ENCODE measurements around the gene PLEKHH3.
"Not testable (repeated sequence)": the region's sequence is repeated elsewhere in the genome, so short reads cannot be mapped to it uniquely, and the experiment has no call there.

PLEKHH3 gene

GRCh38 chr17:42647778-42648177 lies 29.0 kb downstream of the PLEKHH3 start:
- Histone ChIP-seq H3K9ac (ENCODE audit: low read depth, low read length) (no peak overlapping the region), H3K9me3 (replicated peaks; ENCODE audit: low read length) (no peaks in the 10 kb centered on the region), H3K27me3 (ENCODE audit: control insufficient read depth, insufficient read depth, low read length) (peaks cover 20% of the 10 kb centered on the region), H3K36me3 (ENCODE audit: insufficient read depth, low read length) (no peaks in the 10 kb centered on the region), H3K4me2 (ENCODE audit: low read length) (no peak overlapping the region), H3K4me1 (ENCODE audit: control insufficient read depth, insufficient read depth, low read length) (no peaks in the 10 kb centered on the region), H3K4me3 (ENCODE audit: low read length) (no peak overlapping the region)

- no peaks in the 10 kb centered on the region for H3K9me3 ChIP-seq (replicated peaks; ENCODE audit: low read length)
- no peaks in the 10 kb centered on the region for H3K4me1 ChIP-seq (ENCODE audit: control insufficient read depth, insufficient read depth, low read length)
- H3K4me3 ChIP-seq (ENCODE audit: low read length) = no peak overlapping the region
- no peaks in the 10 kb centered on the region for H3K36me3 ChIP-seq (ENCODE audit: insufficient read depth, low read length)
- H3K27me3 ChIP-seq (ENCODE audit: control insufficient read depth, insufficient read depth, low read length) = peaks cover 24% of the 10 kb centered on the region
- H3K4me2 ChIP-seq (ENCODE audit: low read length) = no peak overlapping the region
- H3K9ac ChIP-seq (ENCODE audit: low read depth, low read length) = no peak overlapping the region
Observed at GRCh38 chr17:42642336-42642735, 34.5 kb downstream of the PLEKHH3 start.

GRCh38 chr17:42640121-42640520 lies 36.7 kb downstream of the PLEKHH3 start:
- H3K27me3 ChIP-seq (ENCODE audit: control insufficient read depth, insufficient read depth, low read length) = peaks cover 27% of the 10 kb centered on the region
- H3K9ac ChIP-seq (ENCODE audit: low read depth, low read length) = no peak overlapping the region
- H3K4me1 ChIP-seq (ENCODE audit: control insufficient read depth, insufficient read depth, low read length) = no peaks in the 10 kb centered on the region
- H3K9me3 ChIP-seq (replicated peaks; ENCODE audit: low read length) = no peaks in the 10 kb centered on the region
- no peak overlapping the region for H3K4me2 ChIP-seq (ENCODE audit: low read length)
- H3K36me3 ChIP-seq (ENCODE audit: insufficient read depth, low read length) = no peaks in the 10 kb centered on the region
- no peak overlapping the region for H3K4me3 ChIP-seq (ENCODE audit: low read length)

- H3K27me3 ChIP-seq (ENCODE audit: control insufficient read depth, insufficient read depth, low read length) = peaks cover 27% of the 10 kb centered on the region
- no peaks in the 10 kb centered on the region for H3K4me1 ChIP-seq (ENCODE audit: control insufficient read depth, insufficient read depth, low read length)
- H3K36me3 ChIP-seq (ENCODE audit: insufficient read depth, low read length) = no peaks in the 10 kb centered on the region
- no peak overlapping the region for H3K4me2 ChIP-seq (ENCODE audit: low read length)
- H3K9me3 ChIP-seq (replicated peaks; ENCODE audit: low read length) = no peaks in the 10 kb centered on the region
- H3K4me3 ChIP-seq (ENCODE audit: low read length) = no peak overlapping the region
- H3K9ac ChIP-seq (ENCODE audit: low read depth, low read length) = no peak overlapping the region
Observed at GRCh38 chr17:42639525-42640113, 37.2 kb downstream of the PLEKHH3 start.

- H3K9ac ChIP-seq (ENCODE audit: low read depth, low read length) = no peak overlapping the region
- H3K27me3 ChIP-seq (ENCODE audit: control insufficient read depth, insufficient read depth, low read length) = peaks cover 8% of the 10 kb centered on the region
- no peaks in the 10 kb centered on the region for H3K4me1 ChIP-seq (ENCODE audit: control insufficient read depth, insufficient read depth, low read length)
- no peak overlapping the region for H3K4me3 ChIP-seq (ENCODE audit: low read length)
- no peaks in the 10 kb centered on the region for H3K36me3 ChIP-seq (ENCODE audit: insufficient read depth, low read length)
- no peaks in the 10 kb centered on the region for H3K9me3 ChIP-seq (replicated peaks; ENCODE audit: low read length)
- H3K4me2 ChIP-seq (ENCODE audit: low read length) = no peak overlapping the region
Observed at GRCh38 chr17:42632949-42633444, 43.8 kb downstream of the PLEKHH3 start.

- no peak overlapping the region for H3K9ac ChIP-seq (ENCODE audit: low read depth, low read length)
- H3K36me3 ChIP-seq (ENCODE audit: insufficient read depth, low read length) = no peaks in the 10 kb centered on the region
- no peaks in the 10 kb centered on the region for H3K9me3 ChIP-seq (replicated peaks; ENCODE audit: low read length)
- no peak overlapping the region for H3K4me3 ChIP-seq (ENCODE audit: low read length)
- H3K4me1 ChIP-seq (ENCODE audit: control insufficient read depth, insufficient read depth, low read length) = peaks cover under 1% of the 10 kb centered on the region
- H3K27me3 ChIP-seq (ENCODE audit: control insufficient read depth, insufficient read depth, low read length) = no peaks in the 10 kb centered on the region
- H3K4me2 ChIP-seq (ENCODE audit: low read length) = no peak overlapping the region
Observed at GRCh38 chr17:42629411-42630009, 47.3 kb downstream of the PLEKHH3 start.

GRCh38 chr17:42627032-42627764 lies 49.6 kb downstream of the PLEKHH3 start:
- not testable (repeated sequence) for H3K27me3 ChIP-seq (ENCODE audit: control insufficient read depth, insufficient read depth, low read length); H3K4me3 ChIP-seq (ENCODE audit: low read length); H3K9me3 ChIP-seq (replicated peaks; ENCODE audit: low read length); H3K36me3 ChIP-seq (ENCODE audit: insufficient read depth, low read length); H3K4me1 ChIP-seq (ENCODE audit: control insufficient read depth, insufficient read depth, low read length); H3K9ac ChIP-seq (ENCODE audit: low read depth, low read length); H3K4me2 ChIP-seq (ENCODE audit: low read length)

GRCh38 chr17:42623732-42624596 lies 52.8 kb downstream of the PLEKHH3 start:
- H3K4me3 ChIP-seq (ENCODE audit: low read length) = no peak overlapping the region
- no peaks in the 10 kb centered on the region for H3K27me3 ChIP-seq (ENCODE audit: control insufficient read depth, insufficient read depth, low read length)
- H3K4me2 ChIP-seq (ENCODE audit: low read length) = no peak overlapping the region
- H3K36me3 ChIP-seq (ENCODE audit: insufficient read depth, low read length) = no peaks in the 10 kb centered on the region
- H3K9ac ChIP-seq (ENCODE audit: low read depth, low read length) = no peak overlapping the region
- no peaks in the 10 kb centered on the region for H3K9me3 ChIP-seq (replicated peaks; ENCODE audit: low read length)
- peaks cover 5% of the 10 kb centered on the region for H3K4me1 ChIP-seq (ENCODE audit: control insufficient read depth, insufficient read depth, low read length)

- no peaks in the 10 kb centered on the region for H3K9me3 ChIP-seq (replicated peaks; ENCODE audit: low read length)
- H3K4me2 ChIP-seq (ENCODE audit: low read length) = no peak overlapping the region
- H3K4me3 ChIP-seq (ENCODE audit: low read length) = no peak overlapping the region
- no peak overlapping the region for H3K9ac ChIP-seq (ENCODE audit: low read depth, low read length)
- peaks cover 9% of the 10 kb centered on the region for H3K4me1 ChIP-seq (ENCODE audit: control insufficient read depth, insufficient read depth, low read length)
- no peaks in the 10 kb centered on the region for H3K36me3 ChIP-seq (ENCODE audit: insufficient read depth, low read length)
- H3K27me3 ChIP-seq (ENCODE audit: control insufficient read depth, insufficient read depth, low read length) = no peaks in the 10 kb centered on the region
Observed at GRCh38 chr17:42623271-42623670, 53.5 kb downstream of the PLEKHH3 start.

GRCh38 chr17:42621987-42622386 lies 54.8 kb downstream of the PLEKHH3 start:
- H3K9me3 ChIP-seq (replicated peaks; ENCODE audit: low read length); H3K27me3 ChIP-seq (ENCODE audit: control insufficient read depth, insufficient read depth, low read length); H3K36me3 ChIP-seq (ENCODE audit: insufficient read depth, low read length); H3K9ac ChIP-seq (ENCODE audit: low read depth, low read length); H3K4me3 ChIP-seq (ENCODE audit: low read length); H3K4me2 ChIP-seq (ENCODE audit: low read length): not testable (repeated sequence)
- H3K4me1 ChIP-seq (ENCODE audit: control insufficient read depth, insufficient read depth, low read length) = peaks cover 11% of the 10 kb centered on the region

GRCh38 chr17:42618442-42619150 lies 58.2 kb downstream of the PLEKHH3 start:
- H3K4me3 ChIP-seq (ENCODE audit: low read length) = no peak overlapping the region
- no peaks in the 10 kb centered on the region for H3K9me3 ChIP-seq (replicated peaks; ENCODE audit: low read length)
- no peak overlapping the region for H3K9ac ChIP-seq (ENCODE audit: low read depth, low read length)
- no peak overlapping the region for H3K4me2 ChIP-seq (ENCODE audit: low read length)
- H3K27me3 ChIP-seq (ENCODE audit: control insufficient read depth, insufficient read depth, low read length) = no peaks in the 10 kb centered on the region
- H3K4me1 ChIP-seq (ENCODE audit: control insufficient read depth, insufficient read depth, low read length) = peaks cover 6% of the 10 kb centered on the region
- peaks cover 21% of the 10 kb centered on the region for H3K36me3 ChIP-seq (ENCODE audit: insufficient read depth, low read length)
